IPS-NIHi11 (cell line): Measurements from ENCODE around the gene TFDP2.

Experiments
- DNase-seq: peaks from one replicate; pipeline ENCODE4 v3.0.0; 2012; ENCODE audit warnings: mixed read lengths, low spot score

Gene TFDP2

GRCh38 chr3:142072816-142073215 is 76.5 kb downstream of the TFDP2 start:
- DNase-seq, result no peak

- DNase-seq, result peak; percentile 22
These were observed 83.4 kb downstream of the TFDP2 start for GRCh38 chr3:142065932-142066331.

GRCh38 chr3:142065344-142065743 is 84.0 kb downstream of the TFDP2 start:
- DNase-seq, result no peak

GRCh38 chr3:142064454-142064853 is 84.9 kb downstream of the TFDP2 start:
- no peak for DNase-seq

- DNase-seq, result no peak
These were observed 92.0 kb downstream of the TFDP2 start for GRCh38 chr3:142057331-142057725.

- no peak for DNase-seq
These were observed 92.6 kb downstream of the TFDP2 start for GRCh38 chr3:142056656-142057330.

GRCh38 chr3:142053835-142054234 is 95.5 kb downstream of the TFDP2 start:
- no peak for DNase-seq

- DNase-seq, result no peak
These were observed 96.1 kb downstream of the TFDP2 start for GRCh38 chr3:142053244-142053643.

GRCh38 chr3:142051351-142051750 is 98.0 kb downstream of the TFDP2 start:
- no peak for DNase-seq

- no peak for DNase-seq
These were observed 102.3 kb downstream of the TFDP2 start for GRCh38 chr3:142047021-142047369.

- DNase-seq, result no peak
These were observed 102.9 kb downstream of the TFDP2 start for GRCh38 chr3:142046320-142047020.

GRCh38 chr3:142040941-142041491 is 108.3 kb downstream of the TFDP2 start:
- no peak for DNase-seq

- no peak for DNase-seq
These were observed 113.9 kb downstream of the TFDP2 start for GRCh38 chr3:142035308-142035922.

- DNase-seq, result no peak
These were observed 116.1 kb downstream of the TFDP2 start for GRCh38 chr3:142033292-142033691.

- no peak for DNase-seq
These were observed 117.8 kb downstream of the TFDP2 start for GRCh38 chr3:142031575-142031974.

- DNase-seq, result no peak
These were observed 119.6 kb downstream of the TFDP2 start for GRCh38 chr3:142029791-142030190.

GRCh38 chr3:142029052-142029642 is 120.2 kb downstream of the TFDP2 start:
- no peak for DNase-seq

- peak; percentile 65 for DNase-seq
These were observed 121.0 kb downstream of the TFDP2 start for GRCh38 chr3:142028243-142028777.

- peak; percentile 29 for DNase-seq
These were observed 121.6 kb downstream of the TFDP2 start for GRCh38 chr3:142027735-142028134.

GRCh38 chr3:142027300-142027699 is 122.0 kb downstream of the TFDP2 start:
- DNase-seq, result no peak

- DNase-seq, result no peak
These were observed 123.0 kb downstream of the TFDP2 start for GRCh38 chr3:142026333-142026732.

- DNase-seq, result no peak
These were observed 127.0 kb downstream of the TFDP2 start for GRCh38 chr3:142022381-142022780.
